NCI-H748 (cell line): ENCODE results near the gene GTF3C2.
"Not testable (repeated sequence)": the region's sequence is repeated elsewhere in the genome, so short reads cannot be mapped to it uniquely, and the experiment has no call there.

Source experiments
- DNase-seq: peaks from one replicate; lab custom pipeline; 2025; ENCODE audit not compliant: unreplicated experiment; lab: John Stamatoyannopoulos, UW

Gene GTF3C2

GRCh38 chr2:27303093-27304025 is 53.2 kb downstream of the GTF3C2 start:
- DNase-seq = peak; percentile 83

- not testable (repeated sequence) for DNase-seq
These were observed 56.0 kb downstream of the GTF3C2 start for GRCh38 chr2:27300606-27301005.

GRCh38 chr2:27298391-27299080 is 58.0 kb downstream of the GTF3C2 start:
- DNase-seq = no peak

GRCh38 chr2:27297195-27297594 is 59.4 kb downstream of the GTF3C2 start:
- DNase-seq = no peak

- DNase-seq = no peak
These were observed 60.1 kb downstream of the GTF3C2 start for GRCh38 chr2:27296481-27296880.

GRCh38 chr2:27294928-27295327 is 61.6 kb downstream of the GTF3C2 start:
- DNase-seq = no peak

GRCh38 chr2:27291865-27292264 is 64.7 kb downstream of the GTF3C2 start:
- DNase-seq = no peak

GRCh38 chr2:27290549-27290948 is 66.0 kb downstream of the GTF3C2 start:
- no peak for DNase-seq

GRCh38 chr2:27288610-27289009 is 68.0 kb downstream of the GTF3C2 start:
- no peak for DNase-seq

- DNase-seq = no peak
These were observed 71.1 kb downstream of the GTF3C2 start for GRCh38 chr2:27285481-27285880.

- DNase-seq = no peak
These were observed 71.6 kb downstream of the GTF3C2 start for GRCh38 chr2:27284996-27285395.

- DNase-seq = no peak
These were observed 73.7 kb downstream of the GTF3C2 start for GRCh38 chr2:27282892-27283291.

- DNase-seq = no peak
These were observed 74.6 kb downstream of the GTF3C2 start, which contains the start of gene TRIM54 for GRCh38 chr2:27281855-27282559. TRIM54 (plus strand) TSS chr2:27282429; CDS start chr2:27282732, 303 bp downstream.

GRCh38 chr2:27281442-27281841 is 75.1 kb downstream of the GTF3C2 start:
- no peak for DNase-seq

GRCh38 chr2:27280826-27281225 is 75.7 kb downstream of the GTF3C2 start:
- no peak for DNase-seq

- DNase-seq = no peak
These were observed 78.6 kb downstream of the GTF3C2 start for GRCh38 chr2:27278010-27278409.
